Keratinocyte (primary cell): ENCODE measurements around the gene RER1.

Experiments
- CTCF ChIP-seq, 3 experiments: IDR thresholded peaks in 1 of 3; conservative IDR thresholded peaks in 1 of 3; optimal IDR thresholded peaks in 1 of 3; 2 replicates in 2 of 3; 3 replicates in 1 of 3; pipeline versions ENCODE3 to v1.5.1; 2011; ENCODE audit warnings: low read length in 3 of 3, mild to moderate bottlenecking in 3 of 3, moderate library complexity in 2 of 3, control low read depth in 1 of 3, inconsistent platforms in 1 of 3; ENCODE audit not compliant: insufficient read depth in 2 of 3; ENCODE audit errors: extremely low read depth in 1 of 3
- EZH2 ChIP-seq: IDR thresholded peaks from one replicate; pipeline ENCODE4 v1.6.1; 2012; ENCODE audit warnings: inconsistent platforms, mild to moderate bottlenecking, low read length, moderate library complexity

DNA sequence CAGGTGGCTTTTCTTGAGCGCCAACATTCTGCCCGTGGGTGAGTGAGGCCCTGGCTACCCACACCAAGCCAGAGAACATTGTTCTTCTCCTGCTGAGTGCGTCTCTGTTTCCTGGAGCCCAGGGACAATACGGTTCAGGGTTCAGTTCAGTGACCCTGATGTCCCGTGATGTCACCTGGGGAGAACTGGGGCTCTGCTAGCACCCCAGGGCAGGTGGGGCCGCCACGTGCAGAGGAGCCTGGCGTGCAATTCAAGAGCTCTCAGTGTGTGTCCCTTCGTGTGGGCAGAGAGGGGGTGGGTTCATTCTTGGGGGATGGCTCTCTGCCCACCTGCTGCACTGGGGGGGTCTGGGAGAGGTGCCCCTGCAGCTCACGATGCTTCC lies 38.9 kb downstream of the RER1 start:
- no peak for TF ChIP-seq CTCF (optimal IDR thresholded peaks at IDR 0.05 in 1 of 3, IDR thresholded peaks at IDR 0.05 in 1 of 3, conservative IDR thresholded peaks at IDR 0.05 in 1 of 3; ENCODE audit: extremely low read depth in 1 of 3, insufficient read depth in 2 of 3, low read length in 3 of 3)
- no peak for TF ChIP-seq EZH2
